ENCODE results near the gene S100A11.
"Not testable (repeated sequence)": the region's sequence is repeated elsewhere in the genome, so short reads cannot be mapped to it uniquely, and the experiment has no call there.

S100A11 gene

DNA sequence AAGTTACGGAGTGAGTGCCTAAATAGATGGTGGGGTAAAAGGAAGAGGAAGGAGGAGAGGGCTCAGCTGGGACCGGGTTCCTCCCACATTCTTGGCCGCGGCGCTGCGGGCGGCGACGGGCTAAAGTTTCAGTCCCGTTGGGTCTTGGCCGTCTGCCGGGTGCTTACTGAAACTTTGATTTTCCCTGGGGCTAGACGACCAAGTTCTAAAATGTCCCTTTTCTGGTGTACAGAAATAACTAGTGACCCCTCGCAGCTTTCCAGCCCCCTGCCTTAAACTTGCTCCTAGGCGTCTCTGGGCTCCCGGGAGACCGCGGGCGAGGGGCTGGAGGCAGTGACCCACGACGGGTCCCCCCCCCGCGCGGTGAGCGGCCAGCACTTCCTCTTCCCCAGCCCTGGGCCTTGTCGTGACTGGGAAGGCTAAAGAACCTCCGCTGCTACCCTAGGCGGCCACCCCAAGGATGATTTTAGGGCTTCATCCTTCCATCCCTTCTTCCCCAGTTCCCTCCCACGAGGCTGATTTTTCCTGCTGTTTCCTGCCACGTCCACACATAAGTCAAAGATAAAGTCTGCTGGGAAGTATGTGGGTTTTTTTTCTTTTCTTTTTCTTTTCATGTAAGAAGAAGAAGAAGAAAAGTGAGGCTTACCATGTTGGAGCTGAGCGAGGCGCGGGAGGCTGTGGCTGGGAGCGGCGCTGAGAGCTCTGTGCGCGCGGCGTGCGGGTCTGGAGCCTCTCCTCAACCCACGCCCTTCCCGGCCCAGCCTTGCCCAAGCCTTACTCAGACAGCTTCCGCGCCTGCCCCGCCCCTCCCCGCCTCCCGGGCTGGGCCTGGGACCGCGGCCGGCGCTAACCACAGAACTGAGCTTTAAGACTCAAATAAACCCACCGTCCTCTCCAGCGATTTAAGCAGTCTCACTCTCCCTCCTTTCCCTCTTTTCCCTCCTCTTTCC lies at the start of gene S100A11:
Gene S100A11, minus strand, starts transcription at position 738 of the 950 bp plus-strand sequence. Its CDS starts 89 bp downstream, at position 649.
- Histone ChIP-seq H3K27me3 (ENCODE audit: control insufficient read depth, insufficient read depth, low read length) (peaks cover 16% of the 10 kb centered on the region), H3K4me1 (ENCODE audit: control insufficient read depth, insufficient read depth, low read length) (peaks cover 9% of the 10 kb centered on the region), H3K9ac (ENCODE audit: low read depth, low read length) (no peak within 1 kb of the TSS), H3K9me3 (ENCODE audit: control insufficient read depth, insufficient read depth, low read length) (no peaks in the 10 kb centered on the region), H3K4me3 (ENCODE audit: low read depth, low read length) (peak within 1 kb of the TSS; percentile 69), H3K36me3 (ENCODE audit: control insufficient read depth, insufficient read depth, low read length) (peaks cover 6% of the 10 kb centered on the region)

DNA sequence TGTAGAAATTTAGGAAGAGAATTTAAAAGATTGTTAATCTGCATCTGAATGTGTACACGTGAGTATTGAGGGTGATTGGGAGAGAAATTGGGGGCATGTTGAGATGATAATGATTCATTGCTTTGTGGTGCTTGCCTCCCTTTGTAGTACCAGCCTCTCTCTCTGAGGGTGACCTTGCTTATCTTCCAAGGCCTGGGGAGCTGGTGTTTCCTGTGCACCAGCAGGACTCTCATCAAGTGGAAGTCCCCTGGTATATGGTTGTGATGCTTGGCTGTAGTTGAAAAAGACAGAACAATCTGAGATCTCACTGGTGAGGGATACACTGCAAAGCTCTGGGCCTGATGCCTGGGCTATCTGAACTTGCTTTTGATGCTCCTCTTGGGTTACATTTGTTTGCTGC lies 48.0 kb upstream of the S100A11 start:
- no peaks in the 10 kb centered on the region for H3K9me3 ChIP-seq (ENCODE audit: control insufficient read depth, insufficient read depth, low read length)
- H3K27me3 ChIP-seq (ENCODE audit: control insufficient read depth, insufficient read depth, low read length), result peaks cover 24% of the 10 kb centered on the region
- H3K36me3 ChIP-seq (ENCODE audit: control insufficient read depth, insufficient read depth, low read length), result no peaks in the 10 kb centered on the region
- no peaks in the 10 kb centered on the region for H3K4me1 ChIP-seq (ENCODE audit: control insufficient read depth, insufficient read depth, low read length)
- no peak overlapping the region for H3K9ac ChIP-seq (ENCODE audit: low read depth, low read length)
- H3K4me3 ChIP-seq (ENCODE audit: low read depth, low read length), result no peak overlapping the region

DNA sequence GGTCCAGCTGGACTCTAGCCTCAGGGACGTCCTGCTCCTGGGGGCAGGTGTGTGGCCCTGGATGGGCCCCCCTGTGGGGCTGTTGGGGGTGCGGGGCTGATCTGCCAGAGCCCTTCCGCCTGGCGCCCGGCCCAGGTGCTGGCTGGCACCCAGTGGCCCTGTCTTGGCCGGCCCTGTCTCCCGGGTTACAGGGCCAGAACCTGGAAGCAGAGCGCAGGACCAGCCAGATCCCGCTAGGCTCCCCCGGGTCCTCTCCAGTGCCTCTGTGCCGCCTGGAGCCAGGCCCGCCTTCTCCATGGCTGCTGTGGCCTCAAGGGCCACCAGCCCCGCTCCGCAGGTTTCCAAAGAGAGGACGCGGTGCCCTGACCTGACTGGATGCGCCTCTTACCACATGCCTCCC lies 44.2 kb upstream of the S100A11 start:
- H3K9me3 ChIP-seq (ENCODE audit: control insufficient read depth, insufficient read depth, low read length); H3K4me3 ChIP-seq (ENCODE audit: low read depth, low read length); H3K36me3 ChIP-seq (ENCODE audit: control insufficient read depth, insufficient read depth, low read length): not testable (repeated sequence)

DNA sequence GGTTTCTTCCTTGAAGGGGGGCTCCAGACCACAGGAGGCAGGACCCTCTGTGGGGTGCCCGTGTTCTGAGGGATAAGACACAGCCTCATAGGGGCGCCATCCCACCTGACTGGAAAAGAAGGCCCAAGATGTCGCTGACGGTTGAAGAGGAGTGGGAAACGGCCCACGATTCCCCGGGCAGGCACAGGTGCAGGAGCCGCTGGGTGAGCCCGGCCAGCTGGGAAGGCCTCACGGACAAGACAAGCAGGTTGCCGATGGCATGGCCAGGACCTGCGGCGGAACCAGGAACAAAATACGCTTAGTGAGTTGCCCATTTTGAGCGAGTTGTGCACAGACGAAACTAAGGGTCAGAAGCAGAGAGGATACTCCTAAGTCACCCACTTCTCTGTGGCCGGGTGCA lies 43.7 kb upstream of the S100A11 start:
- not testable (repeated sequence) for H3K4me1 ChIP-seq (ENCODE audit: control insufficient read depth, insufficient read depth, low read length); H3K36me3 ChIP-seq (ENCODE audit: control insufficient read depth, insufficient read depth, low read length); H3K9ac ChIP-seq (ENCODE audit: low read depth, low read length); H3K9me3 ChIP-seq (ENCODE audit: control insufficient read depth, insufficient read depth, low read length); H3K27me3 ChIP-seq (ENCODE audit: control insufficient read depth, insufficient read depth, low read length); H3K4me3 ChIP-seq (ENCODE audit: low read depth, low read length)

More for the DNA sequence above, 44.2 kb upstream of the S100A11 start:
- not testable (repeated sequence) for H3K9ac ChIP-seq (ENCODE audit: low read depth, low read length); H3K27me3 ChIP-seq (ENCODE audit: control insufficient read depth, insufficient read depth, low read length); H3K4me1 ChIP-seq (ENCODE audit: control insufficient read depth, insufficient read depth, low read length)

DNA sequence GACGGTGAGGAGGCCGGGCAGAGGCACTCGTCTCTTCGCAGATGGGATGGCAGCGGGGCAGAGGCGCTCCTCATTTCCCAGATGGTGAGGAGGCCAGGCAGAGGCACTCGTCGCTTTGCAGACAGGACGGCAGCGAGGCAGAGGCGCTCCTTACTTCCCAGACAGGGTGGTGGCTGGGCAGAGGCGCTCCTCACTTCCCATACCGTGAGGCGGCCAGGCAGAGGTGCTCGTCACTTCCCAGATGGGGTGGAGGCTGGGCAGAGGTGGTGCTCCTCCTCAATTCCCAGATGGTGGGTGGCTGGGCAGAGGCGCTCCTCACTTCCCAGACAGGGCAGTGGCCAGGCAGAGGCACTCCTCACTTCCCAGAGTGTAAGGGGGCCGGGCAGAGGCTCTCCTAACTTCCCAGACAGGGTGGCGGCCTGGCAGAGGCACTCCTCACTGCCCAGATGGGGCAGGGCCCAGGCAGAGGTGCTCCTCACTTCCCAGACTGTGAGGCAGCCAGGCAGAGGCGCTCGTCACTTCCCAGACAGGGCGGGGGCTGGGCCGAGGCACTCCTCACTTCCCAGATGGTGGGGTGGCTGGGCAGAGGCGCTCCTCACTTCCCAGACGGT lies 42.1 kb upstream of the S100A11 start:
- Histone ChIP-seq H3K9me3 (ENCODE audit: control insufficient read depth, insufficient read depth, low read length) (no peaks in the 10 kb centered on the region), H3K4me3 (ENCODE audit: low read depth, low read length) (no peak overlapping the region), H3K9ac (ENCODE audit: low read depth, low read length) (no peak overlapping the region), H3K4me1 (ENCODE audit: control insufficient read depth, insufficient read depth, low read length) (no peaks in the 10 kb centered on the region), H3K27me3 (ENCODE audit: control insufficient read depth, insufficient read depth, low read length) (peaks cover 3% of the 10 kb centered on the region), H3K36me3 (ENCODE audit: control insufficient read depth, insufficient read depth, low read length) (no peaks in the 10 kb centered on the region)

DNA sequence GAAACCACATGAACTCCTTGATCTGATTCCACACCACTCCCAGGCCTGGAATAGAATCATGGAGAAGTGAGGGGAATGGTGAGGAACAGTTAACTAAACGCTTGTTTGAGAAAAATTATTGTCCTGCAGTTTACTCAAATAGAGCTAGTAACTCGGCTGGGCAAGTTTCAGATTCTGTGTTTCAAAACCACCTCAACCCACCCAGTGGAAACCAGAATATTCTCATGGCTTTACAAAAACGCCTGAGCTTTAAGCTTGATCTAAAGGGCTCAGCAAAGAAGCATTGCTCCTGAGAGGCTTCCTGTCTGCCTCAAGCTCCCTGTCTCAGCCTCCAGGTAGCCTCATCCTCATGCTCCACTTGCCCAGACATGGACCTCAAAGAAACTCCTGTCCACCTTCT lies 35.5 kb upstream of the S100A11 start:
- Histone ChIP-seq H3K9me3 (ENCODE audit: control insufficient read depth, insufficient read depth, low read length) (no peaks in the 10 kb centered on the region), H3K4me1 (ENCODE audit: control insufficient read depth, insufficient read depth, low read length) (peaks cover 11% of the 10 kb centered on the region), H3K36me3 (ENCODE audit: control insufficient read depth, insufficient read depth, low read length) (no peaks in the 10 kb centered on the region), H3K9ac (ENCODE audit: low read depth, low read length) (no peak overlapping the region), H3K27me3 (ENCODE audit: control insufficient read depth, insufficient read depth, low read length) (peaks cover 6% of the 10 kb centered on the region), H3K4me3 (ENCODE audit: low read depth, low read length) (no peak overlapping the region)

DNA sequence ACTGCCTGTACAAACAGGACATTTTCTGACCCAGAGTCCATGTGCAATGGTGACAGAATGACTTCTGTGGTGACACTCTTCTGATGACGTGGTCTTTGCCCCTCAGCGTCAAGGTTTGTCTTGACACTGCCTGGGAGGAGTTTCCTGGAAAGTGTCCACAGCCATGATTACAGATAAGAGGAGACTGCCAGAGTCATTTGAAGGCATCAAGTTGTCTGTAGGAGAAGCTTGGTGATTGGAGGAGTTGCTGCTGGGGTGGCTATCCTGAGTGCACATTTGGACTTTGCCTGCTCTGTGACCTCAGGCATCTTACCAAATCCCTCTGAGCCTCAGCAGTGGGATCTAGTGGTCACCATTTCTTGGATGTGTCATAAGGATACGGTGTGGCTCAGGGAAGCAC lies 34.3 kb upstream of the S100A11 start:
- H3K27me3 ChIP-seq (ENCODE audit: control insufficient read depth, insufficient read depth, low read length), result peaks cover 11% of the 10 kb centered on the region
- H3K9ac ChIP-seq (ENCODE audit: low read depth, low read length), result no peak overlapping the region
- no peaks in the 10 kb centered on the region for H3K36me3 ChIP-seq (ENCODE audit: control insufficient read depth, insufficient read depth, low read length)
- H3K4me3 ChIP-seq (ENCODE audit: low read depth, low read length), result no peak overlapping the region
- H3K4me1 ChIP-seq (ENCODE audit: control insufficient read depth, insufficient read depth, low read length), result peaks cover 11% of the 10 kb centered on the region
- H3K9me3 ChIP-seq (ENCODE audit: control insufficient read depth, insufficient read depth, low read length), result no peaks in the 10 kb centered on the region

DNA sequence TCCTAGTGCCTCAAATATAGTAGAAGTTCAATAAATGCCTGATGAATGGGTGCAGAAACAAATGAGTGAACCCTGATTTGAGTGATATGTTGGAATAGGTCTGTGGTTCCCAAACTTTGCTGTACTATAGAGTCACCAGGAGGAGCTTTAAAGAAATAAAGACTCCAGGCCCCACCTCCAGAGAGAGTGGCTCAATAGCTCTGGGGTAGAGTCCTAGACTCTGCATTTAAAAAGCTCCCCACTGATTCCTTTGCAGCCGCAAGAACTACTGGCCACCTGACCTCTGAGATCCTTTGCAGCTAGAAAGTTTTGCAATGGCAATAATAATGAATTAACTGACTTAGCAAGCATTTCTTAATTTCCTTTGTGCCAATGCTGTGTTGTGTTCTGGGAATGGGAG lies 31.1 kb upstream of the S100A11 start:
- Histone ChIP-seq H3K4me1 (ENCODE audit: control insufficient read depth, insufficient read depth, low read length) (peaks cover 11% of the 10 kb centered on the region), H3K27me3 (ENCODE audit: control insufficient read depth, insufficient read depth, low read length) (peaks cover 8% of the 10 kb centered on the region), H3K9me3 (ENCODE audit: control insufficient read depth, insufficient read depth, low read length) (no peaks in the 10 kb centered on the region), H3K36me3 (ENCODE audit: control insufficient read depth, insufficient read depth, low read length) (no peaks in the 10 kb centered on the region), H3K4me3 (ENCODE audit: low read depth, low read length) (peak overlapping the region; percentile 16), H3K9ac (ENCODE audit: low read depth, low read length) (no peak overlapping the region)

DNA sequence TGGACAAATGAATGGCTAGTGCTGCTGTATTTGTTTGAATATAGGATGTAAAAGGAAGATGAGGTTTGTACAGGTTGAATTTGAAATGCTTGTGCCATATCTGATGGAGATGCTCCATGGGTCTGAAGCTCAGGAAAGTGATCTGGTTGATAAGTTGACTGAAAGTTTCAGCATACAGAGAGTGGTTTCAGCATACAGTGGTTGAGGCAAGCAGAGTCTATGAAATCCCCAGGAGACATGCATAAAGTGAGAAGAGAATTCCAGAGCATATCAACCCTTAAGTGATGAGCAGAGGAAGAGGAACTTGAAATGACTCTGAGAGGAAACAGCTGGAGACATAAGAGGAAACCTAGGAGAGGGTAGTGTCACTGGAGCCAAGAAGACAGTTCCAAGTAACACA lies 30.3 kb upstream of the S100A11 start:
- H3K27me3 ChIP-seq (ENCODE audit: control insufficient read depth, insufficient read depth, low read length), result peaks cover 8% of the 10 kb centered on the region
- no peak overlapping the region for H3K4me3 ChIP-seq (ENCODE audit: low read depth, low read length)
- H3K4me1 ChIP-seq (ENCODE audit: control insufficient read depth, insufficient read depth, low read length), result peaks cover 11% of the 10 kb centered on the region
- H3K9me3 ChIP-seq (ENCODE audit: control insufficient read depth, insufficient read depth, low read length), result no peaks in the 10 kb centered on the region
- no peak overlapping the region for H3K9ac ChIP-seq (ENCODE audit: low read depth, low read length)
- H3K36me3 ChIP-seq (ENCODE audit: control insufficient read depth, insufficient read depth, low read length), result no peaks in the 10 kb centered on the region

DNA sequence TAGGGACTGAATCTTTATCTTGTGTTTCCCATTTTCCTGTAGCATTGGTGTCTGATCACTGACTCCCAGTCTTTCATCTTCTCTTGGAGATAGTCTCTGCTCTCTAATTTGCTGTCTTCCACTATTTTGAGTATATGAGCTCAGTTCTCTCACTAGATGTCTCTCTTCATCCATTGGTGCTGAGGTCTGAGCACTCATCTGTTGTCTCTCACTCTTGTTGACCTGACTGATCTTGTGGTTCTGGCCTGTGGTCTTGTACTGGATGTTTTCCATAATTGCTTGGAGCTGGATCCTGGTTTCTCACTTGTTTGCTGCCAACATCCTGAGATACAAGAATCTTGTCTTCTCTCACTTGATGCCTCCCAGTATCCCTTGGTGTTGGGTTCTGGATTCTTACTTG lies 25.1 kb upstream of the S100A11 start:
- Histone ChIP-seq H3K9me3 (ENCODE audit: control insufficient read depth, insufficient read depth, low read length) (no peaks in the 10 kb centered on the region), H3K36me3 (ENCODE audit: control insufficient read depth, insufficient read depth, low read length) (no peaks in the 10 kb centered on the region), H3K4me3 (ENCODE audit: low read depth, low read length) (no peak overlapping the region), H3K27me3 (ENCODE audit: control insufficient read depth, insufficient read depth, low read length) (peaks cover 14% of the 10 kb centered on the region), H3K4me1 (ENCODE audit: control insufficient read depth, insufficient read depth, low read length) (no peaks in the 10 kb centered on the region), H3K9ac (ENCODE audit: low read depth, low read length) (no peak overlapping the region)

DNA sequence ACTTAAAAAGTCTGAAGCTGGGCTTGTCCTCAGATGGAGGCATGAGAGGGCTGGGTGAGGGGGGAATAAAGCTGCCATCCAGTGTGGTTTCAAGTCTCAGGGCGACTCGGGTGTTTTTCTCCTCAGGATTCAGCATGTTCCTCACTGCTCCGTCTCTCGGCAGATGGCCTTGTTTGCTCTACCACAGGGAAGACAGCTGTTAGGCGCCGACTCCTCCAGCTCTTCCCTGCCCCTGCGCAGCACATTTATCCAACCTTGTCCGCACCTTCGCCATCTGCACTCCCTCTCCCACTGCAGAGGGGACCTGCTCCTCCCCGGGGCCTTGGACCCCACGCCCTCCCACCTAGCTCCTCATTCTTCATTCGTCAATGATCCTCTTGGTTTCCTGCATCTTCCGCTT lies 16.6 kb upstream of the S100A11 start:
- H3K9me3 ChIP-seq (ENCODE audit: control insufficient read depth, insufficient read depth, low read length), result no peaks in the 10 kb centered on the region
- peaks cover under 1% of the 10 kb centered on the region for H3K4me1 ChIP-seq (ENCODE audit: control insufficient read depth, insufficient read depth, low read length)
- H3K27me3 ChIP-seq (ENCODE audit: control insufficient read depth, insufficient read depth, low read length), result peaks cover 23% of the 10 kb centered on the region
- no peaks in the 10 kb centered on the region for H3K36me3 ChIP-seq (ENCODE audit: control insufficient read depth, insufficient read depth, low read length)
- H3K9ac ChIP-seq (ENCODE audit: low read depth, low read length), result no peak overlapping the region
- no peak overlapping the region for H3K4me3 ChIP-seq (ENCODE audit: low read depth, low read length)

DNA sequence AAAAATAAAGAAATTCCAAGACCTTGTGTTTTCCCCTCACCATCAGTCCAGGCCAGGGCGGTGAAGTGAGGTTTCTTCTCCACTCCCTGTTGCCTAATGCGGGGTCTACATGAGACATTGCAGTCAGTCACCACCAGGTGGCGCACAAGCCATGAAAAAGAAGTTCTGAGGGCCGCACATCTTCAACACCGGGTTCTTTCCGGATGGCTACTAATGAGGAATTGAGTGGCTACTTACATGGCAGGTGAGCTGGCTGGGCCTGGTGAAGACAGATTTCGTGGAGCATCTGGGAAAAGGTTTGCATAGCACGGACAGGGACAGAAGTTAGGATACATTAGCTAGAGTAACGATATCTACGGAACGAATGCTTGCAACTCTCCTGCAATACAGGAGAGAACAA lies 15.8 kb upstream of the S100A11 start:
- peaks cover 23% of the 10 kb centered on the region for H3K27me3 ChIP-seq (ENCODE audit: control insufficient read depth, insufficient read depth, low read length)
- H3K4me1 ChIP-seq (ENCODE audit: control insufficient read depth, insufficient read depth, low read length), result peaks cover 5% of the 10 kb centered on the region
- H3K4me3 ChIP-seq (ENCODE audit: low read depth, low read length), result no peak overlapping the region
- no peak overlapping the region for H3K9ac ChIP-seq (ENCODE audit: low read depth, low read length)
- H3K9me3 ChIP-seq (ENCODE audit: control insufficient read depth, insufficient read depth, low read length), result no peaks in the 10 kb centered on the region
- no peaks in the 10 kb centered on the region for H3K36me3 ChIP-seq (ENCODE audit: control insufficient read depth, insufficient read depth, low read length)

Measured in iPS-15b (cell line).